HepG2 (cell line): ENCODE results near the gene MRPS18C. TPM values are rescaled to one million over a fixed set of nuclear protein-coding genes. Genes with fewer than 3 reads are reported as not detected.
A peak's percentile ranks its signal among the peaks of the same experiment; 100 is the strongest.

ENCODE experiments used
- CHD4 ChIP-seq: fragments of 200-600 bp; sonication (generic); IDR thresholded peaks from 2 replicates; pipeline ENCODE4 v1.7.0; 2017; ENCODE audit warnings: mild to moderate bottlenecking, low read length, borderline replicate concordance
- EP300 ChIP-seq, 3 experiments: sonication (generic) in 1 of 3; formaldehyde crosslinking in 1 of 3; IDR thresholded peaks; 2 replicates each; pipeline versions ENCODE4 v1.5.1 to v1.6.1; 2011 to 2020; ENCODE audit warnings: low read depth in 2 of 3, low read length in 2 of 3, borderline replicate concordance in 1 of 3, improper control_type of control experiment in 1 of 3, mild to moderate bottlenecking in 1 of 3, missing genetic modification reagents in 1 of 3, moderate library complexity in 1 of 3
- GMEB2 ChIP-seq: IDR thresholded peaks from 2 replicates; pipeline ENCODE4 v1.6.1; 2016; ENCODE audit warnings: missing biosample characterization, missing genetic modification reagents, low read depth
- HIC2 ChIP-seq: sonication (generic); formaldehyde crosslinking; IDR thresholded peaks from 2 replicates; pipeline ENCODE4 v1.9.0; 2022; ENCODE audit warnings: low read depth, missing genetic modification reagents
- MBNL3 ChIP-seq: fragments of 250-450 bp; sonication (Bioruptor Pico); conservative IDR thresholded peaks from 2 replicates; pipeline ENCODE4 v1.8.0; 2022; ENCODE audit warnings: mild to moderate bottlenecking, inconsistent platforms
- NPAS2 ChIP-seq: sonication (generic); formaldehyde crosslinking; IDR thresholded peaks from 2 replicates; pipeline ENCODE4 v1.8.0; 2022; ENCODE audit warnings: mild to moderate bottlenecking, missing genetic modification reagents, borderline replicate concordance
- NR3C1 ChIP-seq: sonication (generic); formaldehyde crosslinking; IDR thresholded peaks from 2 replicates; pipeline ENCODE4 v1.4.0; 2020; ENCODE audit warnings: missing genetic modification reagents
- STAT5B ChIP-seq: sonication (generic); formaldehyde crosslinking; IDR thresholded peaks from 2 replicates; pipeline ENCODE4 v1.4.0; 2020; ENCODE audit warnings: missing genetic modification reagents
- SUZ12 ChIP-seq: fragments of 150-350 bp; IDR thresholded peaks from 2 replicates; pipeline ENCODE4 v1.6.1; 2014; ENCODE audit warnings: low read depth, low read length
- YEATS2 ChIP-seq: sonication (generic); formaldehyde crosslinking; IDR thresholded peaks from 2 replicates; pipeline ENCODE4 v1.4.0; 2020; ENCODE audit warnings: missing genetic modification reagents, borderline replicate concordance
- ZBTB10 ChIP-seq: sonication (generic); formaldehyde crosslinking; IDR thresholded peaks from 2 replicates; pipeline ENCODE4 v1.4.0; 2020; ENCODE audit warnings: missing genetic modification reagents, borderline replicate concordance
- ZBTB42 ChIP-seq: sonication (generic); formaldehyde crosslinking; IDR thresholded peaks from 2 replicates; pipeline ENCODE4 v1.5.0; 2020; ENCODE audit warnings: mild to moderate bottlenecking, missing genetic modification reagents
- ZNF160 ChIP-seq: sonication (generic); formaldehyde crosslinking; IDR thresholded peaks from 2 replicates; pipeline ENCODE4 v1.8.0; 2022; ENCODE audit warnings: mild to moderate bottlenecking, inconsistent platforms, missing genetic modification reagents
- ZNF230 ChIP-seq: sonication (generic); formaldehyde crosslinking; IDR thresholded peaks from 2 replicates; pipeline ENCODE4 v1.4.0; 2020; ENCODE audit warnings: mild to moderate bottlenecking, missing genetic modification reagents
- ZNF235 ChIP-seq: sonication (generic); formaldehyde crosslinking; IDR thresholded peaks from 2 replicates; pipeline ENCODE4 v1.8.1; 2023; ENCODE audit warnings: mild to moderate bottlenecking, missing genetic modification reagents, borderline replicate concordance
- ZNF629 ChIP-seq: sonication (generic); formaldehyde crosslinking; conservative IDR thresholded peaks from 2 replicates; pipeline ENCODE4 v1.5.0; 2020; ENCODE audit warnings: missing genetic modification reagents
- ZNF660 ChIP-seq: sonication (generic); formaldehyde crosslinking; IDR thresholded peaks from 2 replicates; pipeline ENCODE4 v1.5.1; 2020; ENCODE audit warnings: mild to moderate bottlenecking, low read depth, missing genetic modification reagents, borderline replicate concordance
- ZNF710 ChIP-seq: sonication (generic); formaldehyde crosslinking; IDR thresholded peaks from 2 replicates; pipeline ENCODE4 v1.5.0; 2020; ENCODE audit warnings: mild to moderate bottlenecking, missing genetic modification reagents, borderline replicate concordance
- polyA plus RNA-seq, 8 experiments: library from polyadenylated mRNA; depleted of rRNA in 3 of 8; stranded (reverse) in 7 of 8; unstranded in 1 of 8; fragments of >200 nt; fragmentation: Illumina TruSeq in 4 of 8; extraction: Trizol in 4 of 8; gene quantifications; 2 replicates each; pipeline versions ENCODE4 v1.2.1 to v1.2.3, GENCODE V29; 2011 to 2016; ENCODE audit warnings: low read depth in 4 of 8, missing spikeins in 1 of 8, mixed read lengths in 1 of 8; ENCODE audit not compliant: insufficient read depth in 1 of 8
- total RNA-seq, 5 experiments: library from RNA; depleted of rRNA; stranded (reverse); fragments of >200 nt; fragmentation: Illumina TruSeq; extraction: Trizol; gene quantifications; 2 replicates each; pipeline ENCODE4 v1.2.3, GENCODE V29; 2016; ENCODE audit warnings: low read depth in 1 of 5

The MRPS18C gene
- total and polyA plus RNA-seq, 2 of the 13 experiments (the other 11 are each of a cell fraction or from before 2014, with no cell fraction given), result 45.4 to 124 TPM

- TF ChIP-seq HIC2 (no peak), GMEB2 (CRISPR knock-in tag) (no peak), ZNF235 (no peak; the same call in 1 of the 2 replicates), ZNF160 (CRISPR knock-in tag) (0 out of 2 replicates have a peak, but pooled peaks have one; percentile 48), EP300 (IDR thresholded peaks at IDR 0.05; ENCODE audit: low read depth in 2 of 2, low read length in 2 of 2) (peak in 1 of 2 experiments; percentile 72; a peak in 3 of 4 replicates), EP300 (CRISPR knock-in tag; IDR thresholded peaks at IDR 0.05; ENCODE audit: borderline replicate concordance) (peak; percentile 35; the same call in 1 of the 2 replicates), ZBTB42 (no peak), NPAS2 (CRISPR knock-in tag) (no peak), ZNF629 (peak; percentile 38; the same call in 1 of the 2 replicates), YEATS2 (CRISPR knock-in tag) (peak; percentile 99), SUZ12 (no peak), STAT5B (0 out of 2 replicates have a peak, but pooled peaks have one; percentile 54), ZBTB10 (CRISPR knock-in tag) (no peak), NR3C1 (no peak), CHD4 (no peak), ZNF660 (CRISPR knock-in tag) (no peak), MBNL3 (CRISPR knock-in tag) (no peak), ZNF710 (CRISPR knock-in tag) (peak; percentile 42; the same call in 1 of the 2 replicates), ZNF230 (CRISPR knock-in tag) (peak; percentile 60; the same call in 1 of the 2 replicates)
These were observed at the start of gene MRPS18C, which contains the start of gene HELQ (continued) for GRCh38 chr4:83455281-83456183.
